ENCODE results near the gene ODAD3.
"Not testable (repeated sequence)": the region's sequence is repeated elsewhere in the genome, so short reads cannot be mapped to it uniquely, and the experiment has no call there.

The ODAD3 gene

GRCh38 chr19:11479898-11480714 lies 45.2 kb upstream of the ODAD3 start:
- DNase-seq (ENCODE audit: low read depth) = no peak
- no peak overlapping the region for H3K4me3 ChIP-seq (ENCODE audit: low read depth, low read length)
- TF ChIP-seq CTCF (conservative IDR thresholded peaks at IDR 0.05; ENCODE audit: low read depth, low read length) = no peak

GRCh38 chr19:11479090-11479897 lies 44.4 kb upstream of the ODAD3 start:
- no peak overlapping the region for H3K4me3 ChIP-seq (ENCODE audit: low read depth, low read length)
- no peak for TF ChIP-seq CTCF (conservative IDR thresholded peaks at IDR 0.05; ENCODE audit: low read depth, low read length)
- DNase-seq (ENCODE audit: low read depth) = peak; percentile 15

GRCh38 chr19:11478167-11479089 lies 43.5 kb upstream of the ODAD3 start:
- no peak for TF ChIP-seq CTCF (conservative IDR thresholded peaks at IDR 0.05; ENCODE audit: low read depth, low read length)
- no peak overlapping the region for H3K4me3 ChIP-seq (ENCODE audit: low read depth, low read length)
- DNase-seq (ENCODE audit: low read depth) = no peak

GRCh38 chr19:11475861-11476260 lies 40.9 kb upstream of the ODAD3 start:
- no peak for DNase-seq (ENCODE audit: low read depth)
- no peak overlapping the region for H3K4me3 ChIP-seq (ENCODE audit: low read depth, low read length)
- TF ChIP-seq CTCF (conservative IDR thresholded peaks at IDR 0.05; ENCODE audit: low read depth, low read length) = no peak

GRCh38 chr19:11475343-11475742 lies 40.4 kb upstream of the ODAD3 start:
- not testable (repeated sequence) for H3K4me3 ChIP-seq (ENCODE audit: low read depth, low read length); DNase-seq (ENCODE audit: low read depth)

- H3K4me3 ChIP-seq (ENCODE audit: low read depth, low read length) = no peak overlapping the region
- no peak for DNase-seq (ENCODE audit: low read depth)
- no peak for TF ChIP-seq CTCF (conservative IDR thresholded peaks at IDR 0.05; ENCODE audit: low read depth, low read length)
Observed at GRCh38 chr19:11473725-11474124, 38.8 kb upstream of the ODAD3 start.

GRCh38 chr19:11468266-11468845 lies 33.4 kb upstream of the ODAD3 start:
- H3K4me3 ChIP-seq (ENCODE audit: low read depth, low read length); DNase-seq (ENCODE audit: low read depth): not testable (repeated sequence)

Measured in choroid plexus epithelial cell (primary cell).